ENCODE results near the gene ARHGAP44. TPM values are rescaled to one million over a fixed set of nuclear protein-coding genes. Genes with fewer than 3 reads are reported as not detected.

Gene ARHGAP44
- total RNA-seq, 8 experiments from 2014 or later: 0.76 to 19.1 (median 6.2) TPM

DNA sequence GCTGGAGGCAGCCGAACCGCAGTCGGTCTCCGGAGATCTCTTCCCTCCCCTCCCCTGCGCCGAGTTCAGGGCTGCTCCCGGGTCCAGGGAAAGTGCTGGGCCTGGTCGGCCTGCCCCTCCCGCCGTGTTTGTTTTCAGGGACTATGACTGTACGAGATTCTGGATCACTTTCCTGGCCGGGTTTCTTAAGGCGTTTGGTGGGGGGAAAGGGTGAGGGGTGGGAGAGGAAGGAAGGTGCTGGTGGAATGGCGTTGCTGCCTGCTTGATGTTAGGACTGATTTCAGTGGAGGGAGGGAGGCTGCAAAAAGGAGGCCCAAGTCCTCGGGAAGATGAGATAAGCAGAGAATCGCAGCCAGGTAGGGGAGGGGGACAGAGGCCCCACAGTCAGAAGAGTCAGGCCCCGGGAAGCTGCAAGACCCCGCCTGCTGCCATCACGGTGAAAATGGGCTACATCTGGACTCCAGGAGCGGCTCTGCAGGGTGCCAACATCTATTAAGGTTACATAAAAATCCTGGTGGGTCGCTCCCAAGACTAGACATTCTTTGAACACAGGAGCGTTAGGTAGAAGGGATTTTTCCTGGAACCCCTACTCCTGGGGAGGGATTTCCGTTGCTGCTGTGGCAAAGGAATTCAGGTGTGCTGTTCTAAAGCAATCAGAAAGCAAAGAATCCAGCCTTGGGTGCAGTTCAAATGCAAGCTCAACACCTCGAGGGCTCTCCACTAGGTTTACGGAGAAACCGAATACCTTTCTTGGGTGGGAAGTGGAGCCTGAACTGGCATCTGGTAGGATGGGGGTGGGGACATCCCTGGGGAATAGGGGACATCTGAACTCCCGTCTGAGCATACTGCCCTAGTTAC, 1.2 kb downstream of the ARHGAP44 start:
- H3K4me1 ChIP-seq (replicated peaks in 1 of 2): peaks cover 4 to 5% of the 10 kb centered on the region in 2 donors
- in situ Hi-C loops (cut with MboI; ENCODE audit: low pct_unique_long_range_greater_than_20kb in 2 of 9, low sequenced_read_pairs in 9 of 9, unreplicated experiment in 9 of 9): no loop called here
- peak in 7 of 8 experiments; percentile 5 to 37 (median 20) for ATAC-seq (replicated peaks in 6 of 8)
- H3K27ac ChIP-seq: no peak overlapping the region
- WGBS, 10 experiments: 13 to 80% (median 32%) methylated on average over 1 to 8 of the region's 27 CpGs; no CpG with 5 or more reads in 5 of the 10 experiments
- peak overlapping the region; percentile 68 to 99 (median 96) for H3K4me3 ChIP-seq

DNA sequence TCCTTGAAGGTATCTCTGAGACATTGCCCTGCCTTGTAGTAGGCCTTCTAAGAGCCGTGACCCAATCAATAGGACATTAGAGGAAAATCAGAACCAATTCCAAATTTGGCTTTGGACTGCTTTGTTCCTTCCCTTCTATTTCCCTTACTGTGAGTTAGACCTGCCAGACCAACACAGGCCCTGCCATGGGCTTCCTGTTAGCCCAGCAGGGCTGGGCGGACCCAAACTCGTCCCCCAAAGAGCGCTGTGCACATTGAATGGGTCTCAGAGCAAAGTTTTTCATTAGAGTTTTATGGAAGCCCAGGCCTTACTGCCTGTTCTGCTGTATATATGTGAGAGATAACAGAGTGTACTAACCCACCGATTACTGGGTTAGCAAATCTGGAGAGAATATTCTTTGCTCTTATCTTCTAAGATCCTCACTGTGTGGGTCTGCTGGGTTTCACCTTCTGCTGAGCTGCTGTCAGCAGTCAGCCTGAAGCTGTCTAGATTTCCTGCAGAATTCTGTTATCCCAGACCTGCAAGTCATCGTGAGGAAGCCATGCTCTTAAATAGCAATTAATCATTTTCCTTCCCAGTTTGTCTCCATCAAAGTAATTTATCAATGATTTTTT, 5.7 kb downstream of the ARHGAP44 start:
- WGBS, 10 experiments: 0 to 91% (median 50%) methylated on average over 1 to 6 of the region's 6 CpGs; no CpG with 5 or more reads in 1 of the 10 experiments

DNA sequence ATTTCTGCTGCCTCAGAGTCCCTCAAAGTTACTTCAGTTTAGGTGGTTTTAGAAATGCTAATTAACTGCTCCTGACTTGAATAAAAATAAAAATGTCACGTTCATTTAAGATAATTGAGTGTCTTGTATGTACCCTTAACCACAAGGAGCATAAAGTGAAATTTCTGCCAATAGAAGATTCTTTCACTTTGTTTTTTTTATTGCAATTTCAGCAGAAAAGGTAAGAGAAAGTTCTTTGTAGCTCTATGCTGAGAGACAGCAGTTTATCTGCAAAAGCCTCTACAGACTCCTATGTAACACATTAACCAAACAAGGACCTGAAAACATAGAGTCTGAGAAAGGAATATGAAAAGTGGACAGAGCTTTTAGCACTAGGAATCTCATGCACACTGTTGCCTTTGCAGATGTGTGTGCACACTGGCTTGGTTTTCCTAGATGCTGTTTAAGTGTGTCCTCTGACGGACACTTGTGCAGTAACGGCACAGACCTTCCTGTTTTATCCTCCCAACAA, 11.6 kb downstream of the ARHGAP44 start:
- no peak for ATAC-seq (replicated peaks in 6 of 8)
- no peak overlapping the region for H3K4me3 ChIP-seq
- H3K27ac ChIP-seq: no peak overlapping the region
- WGBS, 10 experiments: 0 to 57% (median 32%) methylated on average over 1 to 3 of the region's 3 CpGs; no CpG with 5 or more reads in 4 of the 10 experiments
- in situ Hi-C loops (cut with MboI; ENCODE audit: low pct_unique_long_range_greater_than_20kb in 2 of 9, low sequenced_read_pairs in 9 of 9, unreplicated experiment in 9 of 9): no loop called here
- H3K4me1 ChIP-seq (replicated peaks in 1 of 2): no peaks in the 10 kb centered on the region

More for the DNA sequence above, 5.7 kb downstream of the ARHGAP44 start:
- in situ Hi-C loops (cut with MboI; ENCODE audit: low pct_unique_long_range_greater_than_20kb in 2 of 9, low sequenced_read_pairs in 9 of 9, unreplicated experiment in 9 of 9): no loop called here
- peak in 3 of 8 experiments; percentile 23 to 64 (median 44) for ATAC-seq (replicated peaks in 6 of 8)
- H3K4me1 ChIP-seq (replicated peaks in 1 of 2): peaks cover 0 to 5% of the 10 kb centered on the region in 2 donors
- no peak overlapping the region for H3K27ac ChIP-seq
- no peak overlapping the region for H3K4me3 ChIP-seq

DNA sequence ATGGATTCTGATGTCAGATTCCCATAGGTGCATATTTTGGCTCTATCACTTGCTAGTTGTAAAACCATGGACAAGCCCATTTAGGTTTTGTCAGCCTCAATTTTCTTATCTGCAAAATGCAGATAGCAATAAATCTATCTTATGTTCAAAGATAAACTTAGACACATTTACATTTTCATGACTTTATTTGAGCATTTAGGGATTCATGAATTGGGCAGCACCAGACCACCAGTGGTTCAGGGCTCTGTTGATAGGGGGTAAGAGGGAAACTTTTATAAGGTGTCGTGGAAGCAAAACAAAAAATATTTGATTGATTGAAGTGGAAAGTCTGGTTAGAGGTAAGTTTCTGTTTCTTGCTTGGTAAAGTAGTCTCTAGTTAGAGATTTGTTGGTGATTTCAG, 17.3 kb downstream of the ARHGAP44 start:
- Histone ChIP-seq H3K4me3 (no peak overlapping the region), H3K4me1 (replicated peaks in 1 of 2) (no peaks in the 10 kb centered on the region), H3K27ac (no peak overlapping the region)
- in situ Hi-C loops (cut with MboI; ENCODE audit: low pct_unique_long_range_greater_than_20kb in 2 of 9, low sequenced_read_pairs in 9 of 9, unreplicated experiment in 9 of 9): no loop called here
- 38 to 100% (median 100%) methylated on average over 1 of the region's 1 CpG; no CpG with 5 or more reads in 2 of the 10 experiments for WGBS, 10 experiments
- ATAC-seq (replicated peaks in 6 of 8): no peak

DNA sequence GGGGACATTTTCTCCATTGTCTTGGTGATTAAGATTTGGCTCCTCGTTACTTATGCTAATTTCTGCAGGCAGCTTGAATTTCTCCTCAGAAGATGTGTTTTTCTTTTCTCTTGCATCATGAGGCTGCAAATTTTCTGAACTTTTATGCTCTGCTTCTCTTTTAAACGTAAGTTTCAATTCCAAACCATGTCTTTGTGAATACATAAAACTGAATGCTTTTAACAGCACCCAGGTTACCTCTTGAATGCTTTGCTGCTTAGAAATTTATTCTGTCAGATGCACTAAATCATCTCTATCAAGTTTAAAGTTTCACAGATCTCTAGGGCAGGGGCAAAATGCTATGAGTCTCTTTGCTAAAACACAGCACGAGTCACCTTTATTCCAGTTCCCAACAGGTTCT, 19.4 kb downstream of the ARHGAP44 start:
- Histone ChIP-seq H3K27ac (no peak overlapping the region), H3K4me1 (replicated peaks in 1 of 2) (no peaks in the 10 kb centered on the region), H3K4me3 (no peak overlapping the region)
- 0 to 100% (median 79%) methylated on average over 1 to 3 of the region's 3 CpGs; no CpG with 5 or more reads in 1 of the 10 experiments for WGBS, 10 experiments
- no peak for ATAC-seq (replicated peaks in 6 of 8)
- in situ Hi-C loops (cut with MboI; ENCODE audit: low pct_unique_long_range_greater_than_20kb in 2 of 9, low sequenced_read_pairs in 9 of 9, unreplicated experiment in 9 of 9): no loop called here

DNA sequence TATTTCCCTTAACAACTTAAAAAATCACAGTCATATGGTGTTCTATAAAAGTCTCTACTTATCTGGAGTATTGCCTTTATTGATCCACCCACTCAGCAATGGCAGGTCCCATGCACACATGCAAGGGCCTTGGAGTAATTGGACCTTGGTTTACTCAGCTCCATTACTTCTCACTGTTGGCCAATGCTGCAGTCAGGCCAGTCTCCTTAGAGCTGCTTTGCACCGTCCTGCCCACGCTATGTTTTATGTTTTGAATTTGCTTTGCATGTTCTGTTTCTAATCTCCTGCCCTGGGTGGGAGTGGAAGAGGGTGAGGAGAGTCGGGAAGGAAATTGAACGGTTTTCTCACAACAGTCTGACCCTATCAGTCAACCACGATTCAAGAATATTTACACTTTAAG, 23.6 kb downstream of the ARHGAP44 start:
- Histone ChIP-seq H3K27ac (no peak overlapping the region), H3K4me3 (no peak overlapping the region), H3K4me1 (replicated peaks in 1 of 2) (no peaks in the 10 kb centered on the region)
- WGBS, 10 experiments: 0 to 100% (median 83%) methylated on average over 2 to 5 of the region's 5 CpGs; no CpG with 5 or more reads in 1 of the 10 experiments
- in situ Hi-C loops (cut with MboI; ENCODE audit: low pct_unique_long_range_greater_than_20kb in 2 of 9, low sequenced_read_pairs in 9 of 9, unreplicated experiment in 9 of 9): no loop called here
- ATAC-seq (replicated peaks in 6 of 8): peak in 3 of 8 experiments; percentile 40 to 86 (median 80)

DNA sequence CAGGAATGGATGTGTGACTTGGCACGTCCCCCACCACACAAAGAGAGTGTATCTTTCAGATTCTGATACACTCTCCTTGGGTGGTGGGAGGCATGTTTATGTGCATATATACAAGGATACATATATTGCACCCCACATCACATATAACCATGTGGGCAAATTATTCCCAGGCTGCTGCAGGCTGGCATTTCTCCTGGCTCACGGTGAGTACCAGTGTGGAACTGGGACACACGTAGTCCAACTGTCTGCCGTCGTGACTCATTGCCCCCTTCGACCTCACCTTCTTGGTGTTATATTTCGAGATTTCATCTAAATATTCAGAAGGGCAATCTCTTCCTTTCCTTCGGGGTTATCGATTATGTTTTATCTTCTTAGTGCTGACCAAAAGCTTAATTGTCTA, 24.4 kb downstream of the ARHGAP44 start:
- in situ Hi-C loops (cut with MboI; ENCODE audit: low pct_unique_long_range_greater_than_20kb in 2 of 9, low sequenced_read_pairs in 9 of 9, unreplicated experiment in 9 of 9): no loop called here
- H3K4me1 ChIP-seq (replicated peaks in 1 of 2): no peaks in the 10 kb centered on the region
- H3K27ac ChIP-seq: no peak overlapping the region
- WGBS, 10 experiments: 6 to 100% (median 91%) methylated on average over 1 to 8 of the region's 9 CpGs; no CpG with 5 or more reads in 2 of the 10 experiments
- H3K4me3 ChIP-seq: no peak overlapping the region
- ATAC-seq (replicated peaks in 6 of 8): peak in 1 of 8 experiments; percentile 69

DNA sequence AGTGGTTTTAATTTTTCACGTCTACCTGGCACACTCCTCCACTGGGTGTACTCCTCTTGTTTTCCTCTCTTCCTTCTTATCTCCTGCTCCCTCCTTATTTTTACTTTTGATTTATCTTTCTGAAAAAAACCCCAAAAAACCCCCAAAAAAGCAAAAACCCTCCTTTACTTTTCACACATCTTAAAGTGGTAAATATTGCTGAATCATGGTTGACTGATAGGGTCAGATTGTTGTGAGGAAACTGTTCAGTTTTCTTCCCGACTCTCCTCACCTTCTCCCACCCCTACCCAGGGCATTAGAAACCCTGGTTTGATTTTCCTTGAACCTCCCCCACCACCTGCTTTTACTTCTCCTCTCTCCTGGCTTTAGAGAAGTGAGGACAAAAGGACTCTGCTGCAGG, 25.4 kb downstream of the ARHGAP44 start:
- in situ Hi-C loops (cut with MboI; ENCODE audit: low pct_unique_long_range_greater_than_20kb in 2 of 9, low sequenced_read_pairs in 9 of 9, unreplicated experiment in 9 of 9): no loop called here
- ATAC-seq (replicated peaks in 6 of 8): no peak
- no peak overlapping the region for H3K27ac ChIP-seq
- WGBS, 10 experiments: 40 to 100% (median 79%) methylated on average over 1 to 2 of the region's 2 CpGs; no CpG with 5 or more reads in 1 of the 10 experiments
- H3K4me3 ChIP-seq: no peak overlapping the region
- H3K4me1 ChIP-seq (replicated peaks in 1 of 2): no peaks in the 10 kb centered on the region

DNA sequence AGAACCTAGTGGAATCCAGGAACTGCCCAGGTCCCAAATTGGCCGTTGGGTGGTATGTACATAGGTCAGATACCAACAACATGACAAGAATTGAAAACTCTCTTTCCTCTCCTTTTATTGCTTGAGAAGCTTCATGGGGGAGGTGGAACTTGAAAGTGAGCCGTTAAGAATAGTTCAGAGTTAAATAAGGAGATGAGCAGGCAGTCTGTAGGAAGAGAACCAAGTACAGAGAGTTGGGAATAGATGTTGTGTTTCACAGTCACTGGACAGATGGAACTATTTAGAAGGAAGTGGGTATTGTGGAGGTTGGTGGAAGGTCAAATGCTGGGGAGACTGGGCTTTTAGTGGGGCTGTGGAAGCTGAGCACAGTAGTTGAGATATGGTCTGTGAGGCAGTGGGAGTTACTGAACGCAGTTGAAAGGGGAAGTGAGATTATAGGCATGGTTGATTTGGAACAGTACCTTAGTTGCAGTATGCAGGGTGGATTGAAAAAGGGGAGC, 26.4 kb downstream of the ARHGAP44 start:
- no peak overlapping the region for H3K27ac ChIP-seq
- H3K4me3 ChIP-seq: no peak overlapping the region
- ATAC-seq (replicated peaks in 6 of 8): no peak
- WGBS, 10 experiments: 0 to 100% (median 60%) methylated on average over 1 to 3 of the region's 3 CpGs
- no peaks in the 10 kb centered on the region for H3K4me1 ChIP-seq (replicated peaks in 1 of 2)
- in situ Hi-C loops (cut with MboI; ENCODE audit: low pct_unique_long_range_greater_than_20kb in 2 of 9, low sequenced_read_pairs in 9 of 9, unreplicated experiment in 9 of 9): no loop called here

DNA sequence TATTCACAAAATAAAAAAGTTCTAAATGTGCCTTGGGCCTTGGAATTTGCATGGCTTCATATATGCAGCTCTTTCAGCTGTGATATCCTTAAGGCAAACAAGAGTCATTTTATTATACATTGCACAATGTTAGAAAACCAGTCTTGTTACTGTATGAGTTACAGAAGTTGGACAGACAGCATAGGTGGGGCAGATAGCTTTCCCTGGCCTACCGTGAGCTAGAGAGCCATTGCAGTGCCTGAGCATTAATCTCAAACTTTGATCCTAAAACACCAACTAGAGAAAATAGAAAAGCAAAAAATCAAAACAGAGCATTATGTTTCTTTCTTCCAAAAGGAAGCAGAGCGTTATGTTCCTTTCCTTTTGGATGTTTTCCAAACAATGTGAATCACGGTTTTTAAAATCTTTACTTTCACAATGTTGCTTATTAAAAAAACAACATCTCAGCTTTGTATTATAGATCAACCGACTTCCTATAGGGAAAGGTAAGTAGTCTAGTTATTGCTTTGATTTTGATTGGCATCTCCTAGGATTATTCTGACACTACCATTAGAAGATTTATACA, 32.2 kb downstream of the ARHGAP44 start:
- no peak overlapping the region for H3K4me3 ChIP-seq
- ATAC-seq (replicated peaks in 6 of 8): peak in 3 of 8 experiments; percentile 62 to 99 (median 97)
- no peak overlapping the region for H3K27ac ChIP-seq
- WGBS, 10 experiments: 0 to 100% (median 85%) methylated on average over 1 to 4 of the region's 4 CpGs
- H3K4me1 ChIP-seq (replicated peaks in 1 of 2): no peaks in the 10 kb centered on the region
- in situ Hi-C loops (cut with MboI; ENCODE audit: low pct_unique_long_range_greater_than_20kb in 2 of 9, low sequenced_read_pairs in 9 of 9, unreplicated experiment in 9 of 9): no loop called here

DNA sequence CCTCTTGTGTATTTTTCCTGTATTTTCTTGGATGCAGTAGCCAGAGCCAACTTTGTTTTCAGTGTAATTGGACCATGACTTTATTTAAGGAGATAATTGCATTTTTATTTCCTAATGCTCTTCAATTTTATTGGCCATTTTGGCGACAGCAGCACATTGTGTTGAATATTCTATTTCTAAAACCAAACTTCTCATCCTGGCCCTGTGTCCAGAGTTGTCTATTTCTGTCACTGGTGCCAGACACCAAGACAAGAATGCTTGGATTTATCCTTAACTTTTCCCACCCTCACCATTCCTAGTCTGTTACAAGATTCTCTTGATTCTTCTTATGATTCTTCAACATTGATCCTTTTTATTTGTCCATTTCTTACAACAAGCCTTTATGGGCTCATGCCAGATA, 37.1 kb downstream of the ARHGAP44 start:
- ATAC-seq (replicated peaks in 6 of 8): no peak

DNA sequence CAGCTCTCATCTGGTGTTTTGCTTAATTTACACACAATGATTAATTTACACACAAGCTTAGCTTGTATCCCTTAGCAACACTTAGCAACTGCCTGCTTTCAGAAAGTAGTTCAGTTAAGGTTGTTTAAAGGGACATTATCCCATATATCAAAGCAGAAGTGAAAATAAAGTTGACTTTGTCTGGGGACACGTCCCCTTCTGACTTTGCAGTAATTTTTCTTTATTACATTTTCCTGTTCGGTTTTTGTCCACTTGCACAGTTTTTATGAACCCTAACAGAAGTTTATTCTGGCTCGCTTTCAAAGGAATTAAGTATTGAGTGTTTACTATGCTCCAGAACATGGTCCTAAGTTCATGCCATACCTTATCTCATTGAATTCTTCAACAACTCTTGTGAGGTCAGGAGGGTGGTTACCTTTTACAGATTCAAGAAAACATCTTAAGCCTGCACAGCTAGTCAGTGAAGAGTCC, 41.5 kb downstream of the ARHGAP44 start:
- WGBS, 10 experiments: 0 to 100% (median 62%) methylated on average over 1 to 3 of the region's 3 CpGs
- ATAC-seq (replicated peaks in 6 of 8): peak in 2 of 8 experiments; percentile 52 to 54
- H3K27ac ChIP-seq: no peak overlapping the region
- in situ Hi-C loops (cut with MboI; ENCODE audit: low pct_unique_long_range_greater_than_20kb in 2 of 9, low sequenced_read_pairs in 9 of 9, unreplicated experiment in 9 of 9): no loop called here
- H3K4me3 ChIP-seq: no peak overlapping the region
- H3K4me1 ChIP-seq (replicated peaks in 1 of 2): no peaks in the 10 kb centered on the region

More for the DNA sequence above, 37.1 kb downstream of the ARHGAP44 start:
- Histone ChIP-seq H3K27ac (no peak overlapping the region), H3K4me1 (replicated peaks in 1 of 2) (no peaks in the 10 kb centered on the region), H3K4me3 (no peak overlapping the region)
- in situ Hi-C loops (cut with MboI; ENCODE audit: low pct_unique_long_range_greater_than_20kb in 2 of 9, low sequenced_read_pairs in 9 of 9, unreplicated experiment in 9 of 9): no loop called here
- 0 to 83% (median 71%) methylated on average over 1 of the region's 1 CpG for WGBS, 10 experiments

DNA sequence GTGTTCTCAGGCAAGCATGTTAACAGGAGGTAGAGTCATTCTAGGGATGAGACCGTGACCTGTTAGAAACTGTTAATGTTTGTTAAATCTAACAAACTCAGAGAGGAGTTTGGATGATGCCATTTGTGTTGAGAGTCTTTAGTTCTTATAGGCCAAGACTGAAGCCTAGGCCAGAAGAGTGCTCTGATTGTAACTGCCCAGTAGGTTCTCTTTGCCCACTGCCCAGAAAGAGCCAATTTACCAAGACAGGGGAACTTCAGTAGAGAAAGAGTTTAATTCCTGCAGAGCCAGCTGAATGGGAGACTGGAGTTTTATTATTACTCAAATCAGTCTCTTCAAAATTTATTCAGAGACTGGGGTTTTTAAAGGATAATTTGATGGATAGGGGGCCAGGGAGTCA, 42.5 kb downstream of the ARHGAP44 start:
- in situ Hi-C loops (cut with MboI; ENCODE audit: low pct_unique_long_range_greater_than_20kb in 2 of 9, low sequenced_read_pairs in 9 of 9, unreplicated experiment in 9 of 9): no loop called here
- Histone ChIP-seq H3K27ac (no peak overlapping the region), H3K4me3 (no peak overlapping the region), H3K4me1 (replicated peaks in 1 of 2) (no peaks in the 10 kb centered on the region)
- 80 to 100% (median 93%) methylated on average over 1 of the region's 1 CpG; no CpG with 5 or more reads in 2 of the 10 experiments for WGBS, 10 experiments
- ATAC-seq (replicated peaks in 6 of 8): no peak
